GM23338 (cell line): ENCODE results near the gene MYO9A. TPM values are rescaled to one million over a fixed set of nuclear protein-coding genes. Genes with fewer than 3 reads are reported as not detected.

Source experiments
- ATAC-seq: fragments of 200-7000 bp; cut with Tn5 transposase; 3 replicates; pipeline ENCODE4 v1.9.1; 2020
- DNase-seq: peaks from one replicate; pipeline ENCODE4 v3.0.0-alpha.2; 2015; ENCODE audit warnings: low spot score
- H2AFZ ChIP-seq: fragments of 200-600 bp; sonication (generic); 2 replicates; pipeline ENCODE4 v1.8.0; 2016; ENCODE audit warnings: antibody characterized with exemption, mild to moderate bottlenecking, moderate library complexity
- H3F3A ChIP-seq: fragments of 200-600 bp; sonication (generic); replicated peaks from 2 replicates; pipeline ENCODE4 v1.8.0; 2017; ENCODE audit warnings: antibody characterized with exemption, mixed run types, low read depth
- H3K27ac ChIP-seq: fragments of 200-600 bp; sonication (generic); 2 replicates; pipeline ENCODE4 v1.6.1; 2016; ENCODE audit warnings: low read depth
- H3K27me3 ChIP-seq: fragments of 200-600 bp; sonication (generic); 2 replicates; pipeline ENCODE4 v1.8.0; 2016; ENCODE audit warnings: mild to moderate bottlenecking, mixed run types, moderate library complexity; ENCODE audit not compliant: insufficient read depth
- H3K36me3 ChIP-seq: fragments of 200-600 bp; sonication (generic); 2 replicates; pipeline ENCODE4 v1.8.0; 2016; ENCODE audit warnings: mild to moderate bottlenecking; ENCODE audit not compliant: insufficient read depth
- H3K4me1 ChIP-seq: fragments of 200-600 bp; sonication (generic); 2 replicates; pipeline ENCODE4 v1.8.0; 2016; ENCODE audit warnings: mild to moderate bottlenecking, moderate library complexity; ENCODE audit not compliant: insufficient read depth
- H3K4me2 ChIP-seq: fragments of 200-600 bp; sonication (generic); 2 replicates; pipeline ENCODE4 v1.7.1; 2017; ENCODE audit warnings: mixed run types
- H3K4me3 ChIP-seq: fragments of 200-600 bp; sonication (generic); 2 replicates; pipeline ENCODE4 v1.6.1; 2016; ENCODE audit warnings: mixed run types
- H3K79me2 ChIP-seq: fragments of 200-600 bp; sonication (generic); replicated peaks from 2 replicates; pipeline ENCODE4 v1.8.0; 2017; ENCODE audit warnings: mild to moderate bottlenecking; ENCODE audit not compliant: insufficient read depth
- H3K9me2 ChIP-seq: fragments of 200-600 bp; sonication (generic); 2 replicates; pipeline ENCODE4 v1.8.0; 2017; ENCODE audit not compliant: insufficient read depth
- H4K20me1 ChIP-seq: fragments of 200-600 bp; sonication (generic); replicated peaks from 2 replicates; pipeline ENCODE4 v1.8.0; 2017; ENCODE audit warnings: mild to moderate bottlenecking; ENCODE audit not compliant: insufficient read depth
- H3K27ac Mint-ChIP-seq: 2 replicates; pipeline ENCODE4 v1.8.0; 2020; ENCODE audit warnings: inconsistent platforms, mild to moderate bottlenecking, moderate library complexity, mixed read lengths
- H3K27me3 Mint-ChIP-seq: 3 replicates; pipeline ENCODE4 v1.8.0; 2022; ENCODE audit warnings: low read depth, mild to moderate bottlenecking, moderate library complexity, mixed read lengths, inconsistent platforms; ENCODE audit not compliant: insufficient read depth, poor library complexity
- H3K36me3 Mint-ChIP-seq: 3 replicates; pipeline ENCODE4 v1.8.0; 2021; ENCODE audit warnings: low read depth, mild to moderate bottlenecking, inconsistent platforms, moderate library complexity, mixed read lengths
- H3K4me1 Mint-ChIP-seq: 3 replicates; pipeline ENCODE4 v1.8.0; 2020; ENCODE audit warnings: mild to moderate bottlenecking, inconsistent platforms, mixed read lengths
- H3K4me3 Mint-ChIP-seq: 3 replicates; pipeline ENCODE4 v1.8.0; 2021; ENCODE audit warnings: moderate library complexity, mild to moderate bottlenecking, inconsistent platforms, mixed read lengths
- H3K9me3 Mint-ChIP-seq: 3 replicates; pipeline ENCODE4 v1.8.0; 2020; ENCODE audit warnings: moderate library complexity, mild to moderate bottlenecking, inconsistent platforms, mixed read lengths
- CREB1 ChIP-seq: fragments of 250-450 bp; sonication (Bioruptor Pico); IDR thresholded peaks from 2 replicates; pipeline ENCODE4 v1.5.0; 2020; ENCODE audit warnings: low read depth, mild to moderate bottlenecking, moderate library complexity
- EZH2 ChIP-seq: fragments of 200-600 bp; sonication (generic); IDR thresholded peaks from one replicate; pipeline ENCODE4 v1.8.0; 2017; ENCODE audit warnings: antibody characterized with exemption, mild to moderate bottlenecking, low read depth; ENCODE audit not compliant: unreplicated experiment
- EZH2phosphoT487 ChIP-seq: fragments of 200-600 bp; sonication (generic); IDR thresholded peaks from one replicate; pipeline ENCODE4 v1.8.1; 2018; ENCODE audit warnings: antibody characterized with exemption; ENCODE audit not compliant: unreplicated experiment
- JUNB ChIP-seq: IDR thresholded peaks from one replicate; pipeline ENCODE4 v1.6.1; 2016; ENCODE audit warnings: antibody characterized with exemption; ENCODE audit not compliant: unreplicated experiment
- NANOG ChIP-seq: IDR thresholded peaks from 2 replicates; pipeline ENCODE4 v1.6.1; 2016; ENCODE audit warnings: antibody characterized with exemption, borderline replicate concordance
- STAT1 ChIP-seq: IDR thresholded peaks from one replicate; pipeline ENCODE4 v1.6.1; 2016; ENCODE audit warnings: antibody characterized with exemption; ENCODE audit not compliant: unreplicated experiment
- ZNF331 ChIP-seq: fragments of 250-450 bp; sonication (Bioruptor Pico); IDR thresholded peaks from 2 replicates; pipeline ENCODE4 v1.5.0; 2020; ENCODE audit warnings: low read depth, mild to moderate bottlenecking, moderate library complexity
- ZNF462 ChIP-seq: fragments of 250-450 bp; sonication (Bioruptor Pico); IDR thresholded peaks from 2 replicates; pipeline ENCODE4 v1.5.0; 2020; ENCODE audit warnings: mild to moderate bottlenecking, moderate library complexity
- polyA plus RNA-seq: library from polyadenylated mRNA; unstranded; fragments of >200 nt; fragmentation: Nextera tagmentation; extraction: Ambion mirVana; gene quantifications from 2 replicates; pipeline ENCODE4 v1.2.1, GENCODE V29; 2016
- total RNA-seq: library from RNA; depleted of rRNA; stranded (reverse); fragments of >200 nt; shearing (Covaris generic); gene quantifications from 2 replicates; pipeline ENCODE4 v1.2.3, GENCODE V29; 2014

The MYO9A gene
- total and polyA plus RNA-seq, 2 experiments from 2014 or later: 11.6 to 32.8 TPM

- TF ChIP-seq ZNF462 (CRISPR knock-in tag) (no peak), ZNF331 (CRISPR knock-in tag) (no peak)
Observed at GRCh38 chr15:72092691-72093090, 25.3 kb downstream of the MYO9A start (continued).

GRCh38 chr15:72092006-72092405 is 25.9 kb downstream of the MYO9A start:
- Histone ChIP-seq H3K27me3 (no peaks in the 10 kb centered on the region), H4K20me1 (peaks cover 5% of the 10 kb centered on the region; the same call in 1 of the 2 replicates), H3F3A (no peaks in the 10 kb centered on the region), H3K4me3 (no peak overlapping the region), H3K27ac (no peak overlapping the region), H2AFZ (no peak overlapping the region), H3K9me2 (no peaks in the 10 kb centered on the region), H3K79me2 (peaks cover 11% of the 10 kb centered on the region; the same call in 1 of the 2 replicates), H3K36me3 (no peaks in the 10 kb centered on the region), H3K4me2 (no peak overlapping the region), H3K4me1 (no peaks in the 10 kb centered on the region)
- Mint-ChIP-seq H3K36me3 (peaks cover 7% of the 10 kb centered on the region; the same call in 2 of the 3 replicates), H3K4me1 (no peaks in the 10 kb centered on the region), H3K9me3 (peaks cover 4% of the 10 kb centered on the region; the same call in 1 of the 3 replicates), H3K27ac (no peak overlapping the region), H3K27me3 (peaks cover 2% of the 10 kb centered on the region), H3K4me3 (no peak overlapping the region)
- no peak for DNase-seq
- no peak for ATAC-seq
- TF ChIP-seq JUNB: no peak
- no peak for TF ChIP-seq ZNF462 (CRISPR knock-in tag)
- no peak for TF ChIP-seq CREB1 (CRISPR knock-in tag)
- TF ChIP-seq STAT1: no peak
- TF ChIP-seq NANOG: no peak
- no peak for TF ChIP-seq EZH2
- TF ChIP-seq EZH2phosphoT487: no peak
